Stimulated activated CD4-positive, alpha-beta T cell treated with anti-CD3 and anti-CD28 coated beads, TNF-alpha, amount 100 ng/mL, for 1 hour (primary cell): ENCODE results near the gene NKPD1.

Experiments
- DNase-seq, 3 donors: peaks; one replicate each; pipeline ENCODE4 v3.0.0-alpha.2; 2020; ENCODE audit warnings: low read depth in 3 of 3, low spot score in 1 of 3

The NKPD1 gene

DNA sequence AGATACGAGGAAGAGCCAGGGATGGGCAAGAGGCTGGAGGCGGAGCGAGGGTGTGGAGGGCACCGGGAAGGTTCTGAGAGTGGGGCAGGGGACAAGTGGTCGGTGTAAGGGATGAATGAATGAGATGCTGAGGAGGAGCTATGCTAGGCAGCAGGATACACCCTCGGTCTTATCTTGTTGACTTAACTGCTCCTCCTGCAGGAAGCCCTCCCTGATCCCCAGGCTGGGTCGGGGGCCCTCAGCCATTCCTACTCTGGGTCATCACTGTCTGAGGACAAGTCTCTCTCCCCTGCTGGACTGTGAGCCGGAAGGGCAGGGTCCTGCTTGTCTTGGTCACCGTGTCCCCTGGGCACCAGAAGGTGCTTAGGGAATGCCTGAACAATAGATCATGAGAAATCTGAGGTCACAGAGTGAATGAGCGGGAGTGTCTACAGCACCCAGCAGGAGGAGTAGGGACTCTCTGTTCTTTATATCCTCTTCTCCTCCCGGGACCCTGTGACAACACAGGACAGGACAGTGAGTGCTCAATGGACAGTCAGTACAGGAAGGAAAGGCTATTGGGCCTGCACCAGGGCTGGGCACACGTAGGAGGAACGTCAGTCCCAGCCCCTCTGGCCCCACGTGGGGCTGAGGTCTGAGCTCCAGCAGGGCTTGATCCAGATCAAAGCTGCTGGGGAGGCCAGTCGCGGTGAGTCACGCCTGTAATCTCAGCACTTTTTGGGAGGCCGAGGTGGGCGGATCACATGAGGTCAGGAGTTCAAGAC, 6.5 kb downstream of the NKPD1 start:
- no peak for DNase-seq

DNA sequence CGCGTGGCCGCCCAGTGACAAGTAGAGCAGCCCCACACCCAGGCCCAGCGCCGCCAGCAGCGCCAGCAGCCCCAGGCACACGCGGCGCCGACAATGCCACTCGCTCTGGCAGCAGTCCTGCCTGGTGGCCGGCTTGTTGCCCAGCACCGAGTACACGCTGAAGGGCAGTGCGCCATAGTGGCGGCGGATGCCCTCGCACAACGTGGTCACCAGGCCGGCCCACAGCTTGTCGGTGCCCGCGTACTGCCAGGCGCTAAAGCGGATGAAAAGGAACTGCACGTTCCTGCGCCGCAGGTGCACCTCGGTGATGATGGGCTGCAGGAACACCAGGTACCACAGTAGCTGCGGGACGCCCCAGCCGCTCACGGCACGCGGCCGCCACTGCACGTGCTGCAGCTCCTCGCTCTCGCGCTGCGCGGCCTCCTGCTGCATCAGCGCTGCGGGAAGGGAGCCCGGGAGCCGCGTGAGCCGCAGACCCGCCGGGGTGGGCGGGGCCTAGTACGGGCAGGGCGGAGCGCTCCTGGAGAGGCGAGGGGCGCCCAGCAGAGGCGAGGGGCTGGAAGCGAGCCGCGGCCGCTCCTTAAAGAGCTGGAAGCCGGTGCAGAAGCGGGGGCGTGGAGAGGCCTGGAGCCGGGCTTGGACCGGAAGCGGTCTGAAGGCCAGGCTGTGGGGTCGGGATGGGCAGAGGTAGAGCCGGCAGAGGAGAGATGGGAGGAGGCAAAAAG, 7.3 kb downstream of the NKPD1 start:
- DNase-seq, result no peak

DNA sequence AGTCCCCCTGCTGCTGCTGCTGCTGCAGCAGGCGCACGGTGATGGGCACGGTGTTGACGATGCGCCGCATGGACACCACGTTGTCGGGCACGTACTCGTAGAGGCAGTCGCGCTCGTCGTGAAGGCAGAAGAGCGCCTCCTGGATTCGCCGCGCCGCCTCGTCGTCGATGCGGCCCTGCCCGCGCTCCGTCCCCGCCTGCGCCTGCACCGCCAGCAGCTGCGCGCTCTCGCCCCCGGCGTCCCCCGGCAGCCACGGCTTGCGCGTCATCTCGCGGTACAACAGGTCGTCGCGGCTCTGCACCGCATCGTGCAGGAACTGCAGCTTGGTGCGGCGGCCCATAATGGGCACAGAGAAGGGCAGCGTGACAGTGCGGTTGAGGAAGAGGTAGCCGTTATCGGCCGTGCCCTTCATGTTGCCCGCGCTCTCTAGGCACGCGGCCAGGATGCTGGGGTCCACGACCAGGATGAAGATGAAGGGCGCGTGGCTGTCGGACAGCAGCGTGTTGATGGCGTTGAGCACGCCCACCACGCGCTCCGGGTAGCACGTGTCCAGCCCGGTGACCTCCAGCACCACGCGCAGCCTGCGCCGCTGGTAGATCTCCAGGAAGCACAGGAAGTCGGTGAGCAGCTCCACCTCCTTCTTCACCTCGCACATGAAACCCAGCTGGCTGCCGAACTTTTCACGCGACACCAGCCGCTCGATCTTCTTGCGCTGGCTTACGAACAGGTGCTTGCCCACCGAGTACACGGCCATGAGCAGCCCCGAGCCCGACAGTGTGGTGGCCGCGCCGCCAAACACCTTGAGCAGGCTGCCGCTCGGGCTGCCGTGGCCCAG, 8.1 kb downstream of the NKPD1 start:
- peak in 1 of 3 donors; percentile 22 for DNase-seq

DNA sequence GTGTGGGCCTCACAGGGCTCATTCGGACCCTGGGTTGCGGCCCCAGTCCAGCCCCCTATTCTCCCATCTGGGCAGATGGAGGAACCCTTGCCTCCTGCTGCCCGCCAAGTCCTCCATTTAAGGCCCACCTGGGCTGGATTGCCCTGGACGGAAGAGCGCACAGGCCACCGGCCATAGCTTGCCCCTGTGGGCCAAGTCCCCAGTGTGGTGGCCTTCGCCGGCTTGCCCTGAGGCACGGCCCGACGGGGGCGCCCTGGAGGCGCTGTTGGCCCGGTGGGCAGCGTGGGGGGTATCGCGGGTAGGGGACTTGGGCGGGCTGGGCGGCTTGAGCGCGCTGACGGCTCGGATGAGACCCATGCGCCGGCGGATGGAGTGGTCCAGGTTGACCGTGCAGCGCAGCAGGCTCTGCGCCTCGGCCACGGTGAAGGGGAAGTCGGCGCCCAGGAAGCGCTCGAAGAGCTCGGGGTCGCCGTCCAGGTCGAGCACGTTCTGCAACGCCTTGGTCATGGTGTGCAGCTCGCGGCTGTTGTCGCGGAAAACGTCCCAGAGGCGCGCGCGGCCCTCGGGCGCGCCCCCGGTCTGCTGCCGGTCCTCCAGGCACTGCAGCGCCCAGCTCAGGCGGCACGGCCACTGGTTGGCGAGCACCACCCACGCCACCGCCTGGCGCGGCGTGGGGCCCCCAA, 8.8 kb downstream of the NKPD1 start:
- no peak for DNase-seq

DNA sequence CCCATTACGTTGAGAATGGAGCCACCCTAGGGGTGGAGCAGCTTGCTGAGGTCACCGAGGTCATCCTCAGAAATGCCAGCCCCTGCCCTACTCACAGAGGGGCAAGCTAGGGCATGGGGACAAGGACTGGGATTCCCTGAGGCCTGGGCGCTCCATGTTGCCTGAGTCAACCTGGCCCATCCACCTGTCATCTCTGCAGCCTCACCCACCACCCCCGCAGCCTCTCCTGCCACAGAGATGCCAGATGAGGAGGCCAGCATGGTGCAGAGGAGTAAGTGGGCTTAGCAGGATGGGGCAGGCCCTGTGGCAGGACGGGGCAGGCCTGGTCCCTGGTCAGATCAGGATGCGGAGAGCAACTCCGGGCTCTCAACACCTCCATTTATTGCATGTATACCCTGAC, 9.5 kb downstream of the NKPD1 start:
- DNase-seq, result no peak

DNA sequence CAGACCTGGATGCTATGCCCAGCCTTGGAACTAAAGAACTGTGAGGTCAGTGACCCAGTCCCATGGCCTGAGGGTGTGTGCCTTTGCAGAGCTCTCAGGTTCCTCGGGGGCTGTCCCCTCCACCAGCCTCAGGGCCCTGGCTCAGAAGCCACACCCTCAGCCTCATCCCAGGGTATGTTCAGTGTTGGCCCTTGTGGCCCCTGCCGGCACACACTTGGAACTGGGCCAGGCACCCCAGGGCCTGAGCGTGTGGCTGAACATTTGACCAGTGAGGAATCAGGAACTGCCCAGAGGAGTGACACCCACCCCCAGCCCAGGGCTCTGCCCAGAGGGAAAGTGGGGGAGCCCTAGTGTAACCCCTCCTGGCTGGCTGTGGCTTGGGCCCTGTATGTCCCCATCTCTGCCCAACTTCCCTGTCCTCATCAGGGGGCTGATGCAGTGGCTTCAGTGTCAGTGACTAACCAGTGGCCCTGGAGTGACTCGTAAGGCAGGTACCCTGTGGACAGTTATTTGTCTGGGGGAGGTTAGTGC, 10.0 kb downstream of the NKPD1 start:
- DNase-seq, result no peak

DNA sequence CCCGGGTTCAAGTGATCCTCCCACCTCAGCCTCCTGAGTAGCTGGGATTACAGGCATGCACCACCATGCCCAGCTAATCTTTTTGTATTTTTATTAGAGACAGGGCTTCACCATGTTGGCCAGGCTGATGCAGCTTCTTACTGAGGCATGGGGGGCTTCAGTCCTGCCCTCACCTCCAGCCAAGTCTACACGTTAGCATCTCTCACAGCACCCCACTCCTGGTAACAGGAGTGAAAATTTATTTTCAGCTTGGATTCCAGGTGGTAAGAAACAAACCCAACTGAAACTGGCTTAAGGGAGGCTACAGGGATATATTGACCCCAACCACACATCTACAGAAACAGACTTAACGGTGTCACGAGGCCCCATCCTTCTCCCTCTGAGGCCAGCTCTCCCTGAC, 10.6 kb downstream of the NKPD1 start:
- DNase-seq, result no peak

DNA sequence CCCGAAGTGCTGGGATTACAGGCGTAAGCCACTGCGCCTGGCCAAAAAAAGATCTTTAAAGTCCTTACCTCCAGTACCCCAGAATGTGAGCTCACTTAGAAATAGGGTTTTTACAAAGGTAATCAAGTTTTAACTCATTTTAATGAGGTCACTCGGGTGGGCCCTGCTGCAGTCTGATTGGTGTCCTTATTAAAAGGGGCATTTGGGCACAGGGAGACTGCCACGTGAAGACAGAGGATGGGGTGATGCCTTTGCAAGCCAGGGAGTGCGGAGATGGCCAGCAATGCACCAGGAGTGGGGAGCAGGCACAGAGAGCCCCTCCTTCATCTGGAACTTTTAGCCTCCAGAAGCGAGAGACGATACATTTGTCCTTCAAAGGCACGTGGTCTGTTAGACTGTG, 11.7 kb downstream of the NKPD1 start:
- DNase-seq, result no peak

DNA sequence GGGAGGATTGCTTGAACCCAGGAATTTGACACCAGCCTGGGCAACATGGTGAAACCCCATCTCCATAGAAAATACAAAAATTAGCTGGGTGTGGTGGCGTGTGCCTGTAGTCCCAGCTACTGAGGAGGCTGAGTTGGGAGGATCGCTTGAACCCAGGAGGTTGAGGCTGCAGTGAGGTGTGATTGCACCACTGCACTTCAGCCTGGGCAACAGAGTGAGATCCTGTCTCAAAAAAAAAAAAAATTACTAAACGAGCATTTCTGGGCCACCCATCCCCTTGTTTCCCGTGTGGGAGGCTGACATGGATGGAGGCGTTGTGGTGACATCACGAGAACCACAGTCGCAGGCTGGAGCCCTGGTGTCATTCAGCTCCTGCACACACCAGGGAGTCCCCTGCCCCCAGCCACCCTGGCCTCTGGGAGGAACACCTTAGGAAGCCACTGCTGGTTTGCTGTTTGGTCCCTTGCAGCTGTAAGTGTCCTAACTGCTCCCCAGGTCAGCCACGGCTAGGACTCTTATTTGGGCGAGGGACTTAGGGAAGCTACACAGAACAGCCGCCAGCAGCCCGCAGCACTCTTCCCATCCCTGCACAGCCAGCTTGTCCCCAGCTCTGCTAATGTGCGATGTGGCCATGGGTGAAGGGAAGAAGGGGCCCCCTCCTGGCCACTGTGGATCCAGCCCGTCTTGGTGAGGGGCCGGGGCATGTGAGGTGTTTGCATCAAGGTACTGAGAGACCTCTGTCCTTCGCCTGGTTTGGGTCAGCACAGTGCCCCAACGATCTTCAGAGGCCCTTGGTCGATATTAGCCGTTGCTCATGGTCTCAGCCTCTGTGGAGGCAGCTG, 12.7 kb downstream of the NKPD1 start:
- no peak for DNase-seq

DNA sequence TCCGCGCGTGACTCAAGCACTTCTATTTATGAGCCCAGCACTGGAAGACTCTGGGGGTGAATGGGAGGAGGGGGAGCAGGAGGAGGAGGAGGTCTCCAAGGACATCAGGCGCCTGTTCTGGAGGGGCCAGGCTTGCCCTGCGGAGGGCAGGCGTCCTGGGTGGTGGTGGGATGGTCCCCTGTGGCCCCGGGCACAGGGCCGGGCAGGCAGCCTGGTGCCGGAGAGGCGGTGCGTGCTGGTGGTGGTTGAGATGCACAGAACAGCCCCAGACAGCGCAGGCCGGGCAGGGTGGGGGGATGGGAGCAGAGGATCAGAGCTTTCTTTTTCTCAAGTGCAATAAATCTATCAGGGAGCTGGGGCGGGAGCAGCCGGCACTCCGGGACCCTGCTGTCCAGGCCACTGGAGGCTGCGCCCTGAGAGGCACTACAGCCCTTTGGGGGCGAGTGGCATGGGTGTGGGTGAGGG, 14.0 kb downstream of the NKPD1 start:
- DNase-seq, result no peak

DNA sequence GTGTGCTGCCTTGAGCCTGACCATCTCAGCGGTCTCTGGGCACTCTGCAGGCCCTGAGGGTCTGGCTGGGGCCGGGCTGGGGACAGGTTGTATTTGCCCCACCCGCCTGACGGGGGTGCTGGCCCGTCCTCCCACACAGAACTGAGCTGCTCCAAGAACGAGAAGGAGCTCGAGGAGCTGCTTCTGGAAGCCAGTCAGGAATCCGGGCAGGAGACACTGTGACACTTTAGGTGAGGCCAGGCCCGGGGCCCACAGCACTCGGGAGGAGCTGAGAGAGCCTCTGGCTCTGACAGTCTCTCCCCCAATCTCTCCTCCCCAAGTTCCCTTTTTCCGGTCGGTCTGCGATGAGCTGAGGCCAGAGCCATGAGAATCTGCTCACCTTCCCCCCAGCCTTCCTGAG, 14.5 kb downstream of the NKPD1 start:
- DNase-seq, result no peak

DNA sequence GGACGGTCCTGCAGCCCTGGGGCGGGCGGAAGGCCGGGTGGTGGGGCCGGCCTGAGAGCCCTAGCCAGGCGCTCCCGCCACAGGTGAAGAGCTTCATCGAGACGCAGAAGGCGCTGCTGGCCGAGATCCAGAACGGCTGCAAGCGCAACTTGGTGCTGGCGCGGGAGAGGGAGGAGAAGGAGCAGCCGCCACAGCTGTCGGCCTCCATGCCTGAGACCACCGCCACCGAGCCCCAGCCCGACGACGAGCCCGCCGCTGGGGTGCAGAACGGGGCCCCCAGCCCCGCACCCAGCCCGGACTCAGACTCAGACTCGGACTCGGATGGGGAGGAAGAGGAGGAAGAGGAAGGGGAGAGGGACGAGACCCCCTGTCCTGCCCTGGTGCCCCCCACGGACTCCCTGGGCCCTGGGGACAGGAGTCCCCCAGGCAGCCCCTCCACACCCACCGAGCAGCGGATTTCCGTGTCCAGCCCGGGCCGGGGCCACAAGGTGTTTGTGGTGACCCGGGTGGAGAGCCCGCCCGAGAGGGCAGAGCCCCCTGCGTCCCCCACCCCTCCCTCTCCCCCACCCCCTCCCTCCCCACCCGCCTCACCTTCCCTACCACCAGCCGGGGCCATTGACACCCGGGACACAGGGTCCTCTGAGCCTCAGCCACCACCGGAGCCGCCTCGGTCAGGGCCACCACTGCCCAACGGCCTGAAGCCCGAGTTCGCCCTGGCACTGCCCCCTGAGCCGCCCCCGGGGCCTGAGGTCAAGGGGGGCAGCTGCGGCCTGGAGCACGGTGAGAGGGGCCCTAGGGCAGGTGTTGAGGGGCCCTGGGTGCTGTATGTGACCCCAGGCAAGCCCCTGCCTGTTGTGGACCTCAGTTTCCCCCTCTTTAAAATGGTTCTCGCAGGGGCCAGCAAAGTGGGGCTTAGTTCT, 15.3 kb downstream of the NKPD1 start:
- DNase-seq, result no peak

DNA sequence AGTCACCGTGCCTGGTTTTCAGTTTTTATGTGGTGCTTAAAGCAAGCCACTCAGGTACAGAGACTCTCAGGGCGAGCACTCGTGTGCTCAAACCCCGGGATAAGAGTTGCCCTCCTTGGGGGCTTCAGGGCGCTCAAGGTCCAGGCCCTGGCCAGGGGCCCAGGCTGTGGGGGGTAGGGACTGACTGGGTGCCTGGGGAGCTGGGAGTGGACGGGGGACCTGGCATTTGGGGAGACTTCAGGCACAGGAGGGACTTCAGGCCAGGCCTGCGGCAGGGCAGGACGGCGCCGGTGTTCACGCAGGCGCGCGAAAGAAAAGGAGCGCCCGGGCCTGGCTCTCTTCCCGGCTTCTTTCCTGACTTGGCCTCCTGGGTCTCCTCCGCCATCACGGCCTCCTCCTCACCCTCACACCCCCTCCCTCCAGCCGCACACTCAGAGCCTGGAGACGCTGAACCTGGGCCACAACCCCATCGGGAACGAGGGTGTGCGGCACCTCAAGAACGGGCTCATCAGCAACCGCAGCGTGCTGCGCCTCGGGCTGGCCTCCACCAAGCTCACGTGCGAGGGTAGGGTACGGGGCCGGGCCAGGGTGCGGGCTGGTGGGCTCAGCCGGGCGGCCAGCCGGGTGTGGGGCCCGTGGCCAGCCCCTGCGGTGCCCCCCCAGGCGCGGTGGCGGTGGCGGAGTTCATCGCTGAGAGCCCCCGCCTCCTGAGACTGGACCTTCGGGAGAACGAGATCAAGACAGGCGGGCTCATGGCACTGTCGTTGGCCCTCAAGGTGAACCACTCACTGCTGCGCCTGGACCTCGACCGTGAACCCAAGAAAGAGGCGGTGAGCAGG, 16.1 kb downstream of the NKPD1 start:
- no peak for DNase-seq

DNA sequence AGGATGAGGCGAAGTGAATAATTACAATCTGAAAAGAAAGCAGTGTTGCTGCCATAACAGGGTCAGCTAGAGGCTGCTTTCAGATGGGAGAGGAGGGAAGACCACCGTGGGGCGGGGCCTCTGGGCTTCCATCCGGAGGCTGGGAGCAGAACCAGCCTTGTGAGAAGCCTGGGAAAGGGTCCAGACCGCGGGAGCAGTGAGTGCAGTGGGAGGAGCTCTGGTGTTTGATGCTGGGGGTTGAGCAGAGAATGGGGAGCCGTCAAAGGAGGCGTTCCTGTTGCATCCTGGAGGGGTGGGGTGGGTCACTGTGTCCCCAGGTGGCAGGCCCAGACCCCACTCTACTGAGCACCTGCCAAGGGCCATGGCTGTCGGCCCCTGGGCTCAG, 18.1 kb downstream of the NKPD1 start:
- no peak for DNase-seq

DNA sequence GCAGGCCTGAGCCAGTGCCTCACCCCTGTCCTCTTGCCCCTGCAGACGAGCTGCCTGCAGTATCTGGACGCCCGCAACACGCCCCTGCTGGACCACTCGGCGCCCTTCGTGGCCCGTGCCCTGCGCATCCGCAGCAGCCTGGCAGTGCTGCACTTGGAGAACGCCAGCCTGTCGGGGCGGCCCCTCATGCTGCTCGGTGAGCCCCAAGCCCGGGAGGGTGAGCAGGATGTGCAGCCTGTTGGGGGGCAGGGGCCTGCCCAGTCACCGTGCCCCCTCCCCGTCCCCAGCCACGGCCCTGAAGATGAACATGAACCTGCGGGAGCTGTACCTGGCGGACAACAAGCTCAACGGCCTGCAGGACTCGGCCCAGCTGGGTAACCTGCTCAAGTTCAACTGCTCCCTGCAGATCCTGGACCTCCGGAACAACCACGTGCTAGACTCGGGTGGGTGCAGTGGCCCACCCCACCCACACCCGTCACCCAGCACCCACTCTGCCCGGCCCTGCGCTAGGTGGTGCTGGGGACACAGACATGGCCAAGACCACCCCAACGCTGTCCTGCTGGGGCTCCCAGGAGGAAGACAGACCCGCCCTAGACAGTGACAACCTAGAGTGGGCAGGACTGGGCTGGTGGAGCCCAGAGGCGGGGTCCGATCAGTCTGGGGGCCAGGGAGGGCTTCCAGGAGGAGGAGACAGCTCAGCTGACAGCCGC, 18.6 kb downstream of the NKPD1 start:
- DNase-seq, result no peak

DNA sequence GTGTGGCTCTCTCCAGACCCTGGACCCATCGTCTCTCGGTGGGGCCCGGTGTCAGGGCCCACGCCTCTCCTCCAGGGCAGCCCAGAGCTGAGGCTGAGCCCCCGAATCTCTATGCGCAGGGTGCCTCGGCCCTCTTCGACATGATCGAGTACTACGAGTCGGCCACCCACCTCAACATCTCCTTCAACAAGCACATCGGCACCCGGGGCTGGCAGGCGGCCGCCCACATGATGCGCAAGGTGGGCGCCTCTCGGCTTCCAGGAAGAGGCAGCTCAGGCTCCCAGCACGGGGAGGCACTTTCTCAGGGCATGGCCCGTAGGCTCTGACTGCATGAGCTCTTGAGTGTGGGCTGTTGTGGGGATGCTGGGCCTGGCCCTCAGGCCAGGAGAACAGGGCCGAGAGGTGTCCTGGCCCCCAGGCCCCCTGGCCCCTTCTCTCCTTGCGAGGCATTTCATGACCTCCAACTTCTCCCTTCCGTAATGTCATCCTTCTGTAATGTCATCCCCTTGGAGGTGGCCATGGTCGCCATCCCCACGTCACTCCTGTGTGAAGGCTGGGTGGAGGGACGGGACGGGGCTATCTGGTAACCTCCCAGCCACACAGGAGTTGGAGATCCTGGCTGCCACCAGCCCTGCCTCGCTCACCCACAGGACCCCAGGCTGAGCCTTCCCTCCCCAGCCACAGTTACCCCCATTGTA, 19.4 kb downstream of the NKPD1 start:
- no peak for DNase-seq

DNA sequence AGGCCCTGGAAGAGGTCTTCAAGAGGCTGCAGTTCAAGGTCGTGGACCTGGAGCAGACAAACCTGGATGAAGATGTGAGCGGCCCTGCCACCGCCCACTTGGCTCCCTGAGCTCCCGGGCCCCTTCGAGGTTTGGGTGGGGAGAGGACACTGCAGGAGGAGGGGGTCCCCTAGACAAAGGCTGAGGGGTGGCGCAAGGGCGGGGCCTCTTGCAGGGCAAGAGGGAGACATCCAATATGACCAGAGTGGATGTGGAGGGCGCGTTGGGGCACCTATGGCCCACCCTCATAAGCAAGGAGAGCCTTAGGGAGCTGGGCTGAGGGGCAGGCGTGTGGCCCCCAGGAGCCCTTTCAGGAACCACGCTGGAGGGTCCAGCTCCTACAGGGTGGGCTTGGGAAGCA, 20.2 kb downstream of the NKPD1 start:
- DNase-seq, result no peak
